ENCODE measurements around the gene SDCCAG8. TPM values are rescaled to one million over a fixed set of nuclear protein-coding genes. Genes with fewer than 3 reads are reported as not detected.

The SDCCAG8 gene
- total and polyA plus RNA-seq, 2 of the 8 experiments (the other 6 are each of a cell fraction or from before 2014, with no cell fraction given) = 15.6 to 21.0 TPM

- no peak overlapping the region for H2BK20ac ChIP-seq (ENCODE audit: low read length)
- no peaks in the 10 kb centered on the region for H3K27me3 ChIP-seq (replicated peaks in 1 of 4; ENCODE audit: control insufficient read depth in 3 of 4, extremely low read depth in 1 of 4, insufficient read depth in 3 of 4, low read length in 3 of 4)
- H3K79me2 ChIP-seq (ENCODE audit: control insufficient read depth in 1 of 2, insufficient read depth in 2 of 2, low read length in 2 of 2) = no peaks in the 10 kb centered on the region
- POLR2A ChIA-PET (ENCODE audit: partially characterized antibody) = no interaction called here
- H3K9ac ChIP-seq (replicated peaks in 1 of 4; ENCODE audit: extremely low read depth in 1 of 4, low read depth in 3 of 4, low read length in 3 of 4) = no peak overlapping the region
- H2BK15ac ChIP-seq (ENCODE audit: low read length) = no peak overlapping the region
- DNase-seq (ENCODE audit: low read depth in 1 of 2, low spot score in 2 of 2) (no peak), FAIRE-seq (peak; percentile 19)
- H2BK120ac ChIP-seq (replicated peaks; ENCODE audit: low read depth, low read length) = no peak overlapping the region
- H4K5ac ChIP-seq (ENCODE audit: insufficient read length, low read depth, low read length) = no peak overlapping the region
- H3K79me1 ChIP-seq (ENCODE audit: low read depth, low read length) = no peaks in the 10 kb centered on the region
- H3K18ac ChIP-seq (ENCODE audit: extremely low read depth, low read length) = no peak overlapping the region
- H3K27ac ChIP-seq (ENCODE audit: low read depth, low read length) = no peak overlapping the region
- no peaks in the 10 kb centered on the region for H3K4me1 ChIP-seq (replicated peaks in 1 of 4; ENCODE audit: control insufficient read depth in 3 of 4, insufficient read depth in 4 of 4, low read length in 3 of 4)
- H3K56ac ChIP-seq (replicated peaks; ENCODE audit: insufficient read length, low read depth, low read length) = no peak overlapping the region
- TF ChIP-seq E2F6 (IDR thresholded peaks at IDR 0.05) (no peak), CREB1 (IDR thresholded peaks at IDR 0.05) (no peak), SIX5 (IDR thresholded peaks at IDR 0.05; ENCODE audit: low read depth, low read length) (no peak), TCF12 (IDR thresholded peaks at IDR 0.05; ENCODE audit: low read depth, low read length) (no peak), TBP (IDR thresholded peaks at IDR 0.05; ENCODE audit: low read depth, low read length) (no peak), JUND (IDR thresholded peaks at IDR 0.05; ENCODE audit: low read length) (no peak), POLR2AphosphoS5 (IDR thresholded peaks at IDR 0.05; ENCODE audit: low read depth, low read length) (no peak), POLR2A (IDR thresholded peaks at IDR 0.05; ENCODE audit: control extremely low read depth in 1 of 2, low read depth in 2 of 2, low read length in 2 of 2) (no peak), TAF1 (IDR thresholded peaks at IDR 0.05; ENCODE audit: low read depth, low read length) (no peak), CTCF (IDR thresholded peaks at IDR 0.05; ENCODE audit: control extremely low read depth in 1 of 3, insufficient read depth in 1 of 3, low read depth in 1 of 3, low read length in 3 of 3) (no peak), CHD2 (IDR thresholded peaks at IDR 0.05; ENCODE audit: low read length) (no peak)
- H3K9me3 ChIP-seq (ENCODE audit: insufficient read depth in 2 of 2, low read depth in 1 of 2, low read length in 1 of 2) = no peaks in the 10 kb centered on the region
- H3K4me3 ChIP-seq (ENCODE audit: extremely low read depth in 1 of 4, insufficient read depth in 2 of 4, low read depth in 3 of 4, low read length in 4 of 4) = no peak overlapping the region
- H3K4ac ChIP-seq (replicated peaks; ENCODE audit: insufficient read length, low read depth, low read length) = no peak overlapping the region
- 91% methylated on average over 9 of the region's 9 CpGs; no CpG with 5 or more reads in 1 of the 2 experiments for WGBS, 2 experiments (ENCODE audit: extremely low coverage in 1 of 2, insufficient coverage in 1 of 2, insufficient read length in 1 of 2, insufficient replicate concordance in 2 of 2, low coverage in 1 of 2, low lambda C conversion rate in 2 of 2, missing lambda C conversion rate in 1 of 2)
- no peak overlapping the region for H2BK12ac ChIP-seq (ENCODE audit: low read depth, low read length)
- H3K4me2 ChIP-seq (ENCODE audit: insufficient read depth in 1 of 2, low read depth in 2 of 2, low read length in 2 of 2) = no peak overlapping the region
- no peak overlapping the region for H3K14ac ChIP-seq (ENCODE audit: insufficient read length)
- CTCF ChIA-PET (ENCODE audit: partially characterized antibody) = interaction anchor here (3.0 kb wide), 1 partner anchor 18 kb away, joined by 15 read pairs; no protein-coding TSS in a partner anchor
- no peak overlapping the region for H4K8ac ChIP-seq (ENCODE audit: extremely low read depth, insufficient read depth, low read length)
- no peak overlapping the region for H3K23ac ChIP-seq (ENCODE audit: insufficient read length)
- H2AFZ ChIP-seq (ENCODE audit: low read length) = no peak overlapping the region
- no peak overlapping the region for H2BK5ac ChIP-seq (ENCODE audit: low read depth, low read length)
- no peaks in the 10 kb centered on the region for H3K23me2 ChIP-seq (ENCODE audit: low read depth, low read length)
- H4K20me1 ChIP-seq (replicated peaks in 1 of 2; ENCODE audit: control insufficient read depth in 1 of 2, insufficient read depth in 2 of 2, low read length in 2 of 2) = no peaks in the 10 kb centered on the region
- H3K36me3 ChIP-seq (ENCODE audit: control insufficient read depth in 2 of 4, insufficient read depth in 4 of 4, low read length in 3 of 4) = no peaks in the 10 kb centered on the region
- no peak overlapping the region for H4K91ac ChIP-seq (replicated peaks; ENCODE audit: insufficient read length, low read length)
- no peak overlapping the region for H2AK5ac ChIP-seq (ENCODE audit: low read depth, low read length)
Measured at GRCh38 chr1:243457363-243457982, 201.6 kb downstream of the SDCCAG8 start.

Data from H1 (cell line).